Keratinocyte (primary cell): Measurements from ENCODE around the gene ALK. TPM values are rescaled to one million over a fixed set of nuclear protein-coding genes. Genes with fewer than 3 reads are reported as not detected.

ENCODE experiments used
- DNase-seq: peaks from one replicate; pipeline ENCODE4 v3.0.0-alpha.2; 2011; ENCODE audit warnings: low read depth, missing footprints, low spot score
- FAIRE-seq: peaks from 2 replicates; lab custom pipeline; 2011; peaks lifted over from hg19 to GRCh38; lab: Jason Lieb, UNC
- H2AFZ ChIP-seq: 2 replicates; pipeline ENCODE4 v1.6.0; 2012; ENCODE audit warnings: low read length, control low read depth, inconsistent platforms; ENCODE audit not compliant: control insufficient read depth
- H3K27ac ChIP-seq: 2 replicates; pipeline ENCODE4 v1.5.1; 2011; ENCODE audit warnings: low read length; ENCODE audit not compliant: control insufficient read depth, insufficient read depth
- H3K27me3 ChIP-seq: 3 replicates; pipeline ENCODE4 v1.6.0; 2011; ENCODE audit warnings: low read length; ENCODE audit not compliant: control insufficient read depth, insufficient read depth; ENCODE audit errors: extremely low read depth
- H3K36me3 ChIP-seq, 2 experiments: 2 replicates in 1 of 2; 3 replicates in 1 of 2; pipeline ENCODE4 v1.5.1; 2011; ENCODE audit warnings: low read length in 2 of 2, mild to moderate bottlenecking in 1 of 2; ENCODE audit not compliant: control insufficient read depth in 2 of 2, insufficient read depth in 2 of 2; ENCODE audit errors: extremely low read depth in 1 of 2
- H3K4me1 ChIP-seq: 3 replicates; pipeline ENCODE4 v1.5.1; 2011; ENCODE audit warnings: low read length; ENCODE audit not compliant: control insufficient read depth, insufficient read depth; ENCODE audit errors: extremely low read depth
- H3K4me2 ChIP-seq: 3 replicates; pipeline ENCODE4 v1.6.0; 2011; ENCODE audit warnings: low read depth, low read length; ENCODE audit not compliant: control insufficient read depth, insufficient read depth; ENCODE audit errors: extremely low read depth
- H3K4me3 ChIP-seq, 3 experiments: fragments of 200-600 bp in 1 of 3; sonication (generic) in 1 of 3; 2 replicates in 2 of 3; 3 replicates in 1 of 3; pipeline ENCODE4 v1.5.1; 2011 to 2016; ENCODE audit warnings: low read length in 3 of 3, mild to moderate bottlenecking in 3 of 3, control low read depth in 2 of 3, inconsistent platforms in 1 of 3, low read depth in 1 of 3, mixed read lengths in 1 of 3, mixed run types in 1 of 3, moderate library complexity in 1 of 3; ENCODE audit not compliant: control insufficient read depth in 2 of 3, insufficient read depth in 2 of 3; ENCODE audit errors: extremely low read depth in 1 of 3
- H3K79me2 ChIP-seq: 2 replicates; pipeline ENCODE4 v1.6.0; 2012; ENCODE audit warnings: low read length; ENCODE audit not compliant: control insufficient read depth, insufficient read depth
- H3K9ac ChIP-seq: 3 replicates; pipeline ENCODE4 v1.6.0; 2011; ENCODE audit warnings: low read length; ENCODE audit not compliant: control insufficient read depth, insufficient read depth; ENCODE audit errors: extremely low read depth
- H3K9me1 ChIP-seq: 3 replicates; pipeline ENCODE4 v1.6.0; 2011; ENCODE audit warnings: low read length; ENCODE audit not compliant: control insufficient read depth, insufficient read depth; ENCODE audit errors: extremely low read depth
- H3K9me3 ChIP-seq: 2 replicates; pipeline ENCODE4 v1.5.1; 2012; ENCODE audit warnings: low read depth, low read length; ENCODE audit not compliant: control insufficient read depth
- H4K20me1 ChIP-seq: 3 replicates; pipeline ENCODE4 v1.6.0; 2011; ENCODE audit warnings: low read length; ENCODE audit not compliant: control insufficient read depth, insufficient read depth; ENCODE audit errors: extremely low read depth
- CTCF ChIP-seq, 3 experiments: IDR thresholded peaks in 1 of 3; conservative IDR thresholded peaks in 1 of 3; optimal IDR thresholded peaks in 1 of 3; 2 replicates in 2 of 3; 3 replicates in 1 of 3; pipeline versions ENCODE3 to v1.5.1; 2011; ENCODE audit warnings: low read length in 3 of 3, mild to moderate bottlenecking in 3 of 3, moderate library complexity in 2 of 3, control low read depth in 1 of 3, inconsistent platforms in 1 of 3; ENCODE audit not compliant: insufficient read depth in 2 of 3; ENCODE audit errors: extremely low read depth in 1 of 3
- EZH2 ChIP-seq: IDR thresholded peaks from one replicate; pipeline ENCODE4 v1.6.1; 2012; ENCODE audit warnings: inconsistent platforms, mild to moderate bottlenecking, low read length, moderate library complexity
- dilution Hi-C: fragments of 300-500 bp; cut with MboI; formaldehyde crosslinking; loops from one replicate; pipeline ENCODE4 v1.7.0; 2020; ENCODE audit warnings: low sequenced_read_pairs; ENCODE audit not compliant: extremely low pct_ligation_motif_present
- polyA plus RNA-seq, 5 experiments: library from polyadenylated mRNA; depleted of rRNA in 3 of 5; stranded (reverse) in 3 of 5; stranded (forward) in 1 of 5; unstranded in 1 of 5; fragments of >200 nt; gene quantifications; 1 replicate in 1 of 5; 2 replicates in 3 of 5; 3 replicates in 1 of 5; pipeline versions ENCODE4 v1.2.1 to v1.2.3, GENCODE V29; 2011 to 2012; ENCODE audit warnings: missing spikeins in 2 of 5, low read depth in 1 of 5, low replicate concordance in 1 of 5

The ALK gene
- polyA plus RNA-seq, 1 donor (not counting 4 experiments of a cell fraction or from before 2014, with no cell fraction given) = not detected

DNA sequence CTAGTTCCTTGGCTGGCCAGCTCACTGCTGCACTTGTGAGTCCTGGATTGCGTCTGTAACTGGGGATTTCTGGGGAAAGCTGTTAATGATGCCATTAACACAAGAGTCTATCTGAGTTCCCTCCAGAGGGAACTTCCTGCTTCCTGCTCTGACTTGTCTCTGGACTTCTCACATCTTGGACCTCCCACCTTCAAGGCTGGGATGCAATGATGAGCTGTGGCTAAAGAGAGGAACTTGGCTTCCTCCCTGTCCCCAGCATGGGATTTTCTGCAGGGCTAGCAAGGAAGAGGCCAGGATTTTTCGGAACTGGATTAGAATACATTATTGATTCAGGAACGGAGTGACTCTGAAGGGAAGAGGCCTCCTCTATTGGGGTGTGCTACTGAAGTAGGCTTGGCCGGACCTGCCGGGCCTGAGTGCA lies 650.7 kb downstream of the ALK start:
- FAIRE-seq (peak; percentile 84), DNase-seq (no peak)
- dilution Hi-C loops = no loop called here

GRCh38 chr2:29269765-29270109 lies 651.6 kb downstream of the ALK start:
- dilution Hi-C loops = no loop called here
- peak; percentile 74 for FAIRE-seq

More for the DNA sequence above, 650.7 kb downstream of the ALK start:
- H3K27me3 ChIP-seq = no peaks in the 10 kb centered on the region
- H3K27ac ChIP-seq = no peak overlapping the region
- H3K9ac ChIP-seq = no peak overlapping the region
- H4K20me1 ChIP-seq = no peaks in the 10 kb centered on the region
- H3K9me1 ChIP-seq = no peaks in the 10 kb centered on the region
- no peaks in the 10 kb centered on the region for H3K9me3 ChIP-seq
- H3K4me3 ChIP-seq = no peak overlapping the region
- no peak overlapping the region for H3K4me2 ChIP-seq
- H3K79me2 ChIP-seq = no peaks in the 10 kb centered on the region
- H2AFZ ChIP-seq = no peak overlapping the region
- no peaks in the 10 kb centered on the region for H3K36me3 ChIP-seq
- TF ChIP-seq EZH2 (no peak), CTCF (optimal IDR thresholded peaks at IDR 0.05 in 1 of 3, IDR thresholded peaks at IDR 0.05 in 1 of 3, conservative IDR thresholded peaks at IDR 0.05 in 1 of 3; ENCODE audit: extremely low read depth in 1 of 3, insufficient read depth in 2 of 3, low read length in 3 of 3) (no peak)
- H3K4me1 ChIP-seq = peaks cover 44% of the 10 kb centered on the region

More at GRCh38 chr2:29269765-29270109, 651.6 kb downstream of the ALK start:
- no peaks in the 10 kb centered on the region for H3K79me2 ChIP-seq
- H3K36me3 ChIP-seq = no peaks in the 10 kb centered on the region
- H3K9me3 ChIP-seq = no peaks in the 10 kb centered on the region
- no peaks in the 10 kb centered on the region for H4K20me1 ChIP-seq
- no peak for TF ChIP-seq CTCF (optimal IDR thresholded peaks at IDR 0.05 in 1 of 3, IDR thresholded peaks at IDR 0.05 in 1 of 3, conservative IDR thresholded peaks at IDR 0.05 in 1 of 3; ENCODE audit: extremely low read depth in 1 of 3, insufficient read depth in 2 of 3, low read length in 3 of 3)
- TF ChIP-seq EZH2 = no peak
- H3K4me1 ChIP-seq = peaks cover 43% of the 10 kb centered on the region
- DNase-seq = no peak
- peak overlapping the region; percentile 11 for H3K4me2 ChIP-seq
- H3K27ac ChIP-seq = no peak overlapping the region
- H3K27me3 ChIP-seq = no peaks in the 10 kb centered on the region
- no peaks in the 10 kb centered on the region for H3K9me1 ChIP-seq
- no peak overlapping the region for H2AFZ ChIP-seq
- no peak overlapping the region for H3K9ac ChIP-seq
- H3K4me3 ChIP-seq = no peak overlapping the region
